Adipocyte (in vitro differentiated cells): ENCODE measurements around the gene STK32A.

ENCODE experiments used
- DNase-seq: peaks from one replicate; pipeline ENCODE4 v3.0.0-alpha.2; 2015; ENCODE audit warnings: low read depth
- H3K27me3 ChIP-seq: replicated peaks from 2 replicates; pipeline ENCODE4 v1.7.0; 2013; ENCODE audit warnings: mild to moderate bottlenecking, low read length, moderate library complexity; ENCODE audit not compliant: control insufficient read depth, insufficient read depth
- H3K36me3 ChIP-seq: 2 replicates; pipeline ENCODE4 v1.7.0; 2013; ENCODE audit warnings: low read length, mild to moderate bottlenecking, moderate library complexity; ENCODE audit not compliant: control insufficient read depth, insufficient read depth, severe bottlenecking
- H3K4me1 ChIP-seq: 2 replicates; pipeline ENCODE4 v1.7.0; 2013; ENCODE audit warnings: mild to moderate bottlenecking, low read length, moderate library complexity; ENCODE audit not compliant: control insufficient read depth, insufficient read depth
- H3K4me3 ChIP-seq: 2 replicates; pipeline ENCODE4 v1.7.0; 2013; ENCODE audit warnings: mild to moderate bottlenecking, low read length, moderate library complexity
- H3K9ac ChIP-seq: 2 replicates; pipeline ENCODE4 v1.7.0; 2013; ENCODE audit warnings: mild to moderate bottlenecking, low read length, moderate library complexity
- H3K9me3 ChIP-seq: 2 replicates; pipeline ENCODE4 v1.7.0; 2013; ENCODE audit warnings: mild to moderate bottlenecking, low read length, moderate library complexity; ENCODE audit not compliant: control insufficient read depth

STK32A gene

DNA sequence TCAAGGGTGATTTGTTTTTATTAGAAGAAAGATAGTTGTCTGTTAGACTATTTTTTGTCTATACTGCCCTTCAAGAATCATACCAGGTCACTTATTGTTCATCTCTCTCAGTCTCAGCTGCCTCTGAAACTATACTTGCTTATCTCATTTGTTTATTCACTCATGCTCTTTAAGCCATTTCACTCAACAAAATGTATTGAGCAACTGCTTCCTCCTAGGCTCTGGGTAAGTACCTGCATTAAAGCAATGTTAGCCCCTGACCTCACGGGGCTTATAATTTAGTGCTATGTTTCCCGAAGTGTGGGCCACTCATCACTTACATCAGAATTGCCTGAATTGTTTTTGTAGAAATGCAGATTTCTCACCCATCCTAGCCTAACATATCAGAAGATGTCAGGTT lies 174.2 kb downstream of the STK32A start:
- Histone ChIP-seq H3K4me1 (peaks cover 60% of the 10 kb centered on the region), H3K9me3 (no peaks in the 10 kb centered on the region), H3K36me3 (no peaks in the 10 kb centered on the region), H3K27me3 (no peaks in the 10 kb centered on the region), H3K4me3 (no peak overlapping the region), H3K9ac (no peak overlapping the region)
- DNase-seq: no peak

DNA sequence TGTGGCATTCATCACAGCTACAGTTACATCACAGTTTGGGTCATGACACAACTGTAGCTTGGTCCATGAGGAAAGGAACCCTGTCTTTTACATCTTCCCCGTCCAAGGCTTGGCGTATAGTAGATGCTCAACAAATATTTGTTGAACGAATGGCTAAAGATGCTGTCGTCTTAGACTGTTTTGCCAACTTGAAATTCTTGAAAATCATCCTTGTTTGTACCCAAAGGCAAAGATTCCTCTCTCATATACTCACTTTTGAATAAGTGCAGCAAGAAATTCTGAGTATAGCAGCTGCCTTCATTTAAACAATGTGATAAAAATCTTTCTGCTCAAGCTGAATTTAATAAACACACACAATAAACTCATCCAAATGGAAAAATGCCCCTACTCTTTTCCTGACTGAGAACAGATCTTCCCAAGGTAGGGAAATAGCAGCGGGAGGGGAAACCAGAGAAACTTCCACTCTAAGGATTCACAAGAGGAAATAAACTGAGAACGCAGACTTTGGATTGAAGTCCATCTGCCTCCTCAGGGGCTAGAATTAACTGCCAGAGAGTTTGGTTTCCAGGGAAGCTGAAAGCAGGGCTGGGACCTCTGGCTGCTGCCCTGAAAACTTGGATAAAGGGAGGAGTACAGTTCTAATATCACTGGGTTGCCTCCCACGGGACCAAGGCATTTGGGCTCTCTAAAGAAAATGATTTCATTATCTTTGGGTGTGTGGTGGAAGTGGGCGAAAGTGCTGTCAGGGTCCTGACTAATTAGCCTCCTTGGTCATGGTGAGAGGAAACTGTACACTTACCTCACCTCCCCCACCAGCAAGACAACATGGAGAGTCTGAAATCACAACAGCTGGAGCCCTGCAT lies 175.9 kb downstream of the STK32A start:
- peaks cover 52% of the 10 kb centered on the region for H3K4me1 ChIP-seq
- no peak overlapping the region for H3K4me3 ChIP-seq
- H3K36me3 ChIP-seq: no peaks in the 10 kb centered on the region
- no peaks in the 10 kb centered on the region for H3K9me3 ChIP-seq
- H3K27me3 ChIP-seq: no peaks in the 10 kb centered on the region
- no peak overlapping the region for H3K9ac ChIP-seq
- DNase-seq: peak; percentile 25

GRCh38 chr5:147411359-147412319 lies 176.8 kb downstream of the STK32A start:
- Histone ChIP-seq H3K36me3 (no peaks in the 10 kb centered on the region), H3K4me1 (peaks cover 51% of the 10 kb centered on the region), H3K27me3 (no peaks in the 10 kb centered on the region), H3K9me3 (no peaks in the 10 kb centered on the region), H3K4me3 (no peak overlapping the region), H3K9ac (no peak overlapping the region)
- DNase-seq: no peak

- Histone ChIP-seq H3K36me3 (no peaks in the 10 kb centered on the region), H3K9ac (no peak overlapping the region), H3K4me1 (peaks cover 55% of the 10 kb centered on the region), H3K27me3 (no peaks in the 10 kb centered on the region), H3K9me3 (no peaks in the 10 kb centered on the region), H3K4me3 (no peak overlapping the region)
- DNase-seq: no peak
Observed at GRCh38 chr5:147412561-147412960, 177.7 kb downstream of the STK32A start.

GRCh38 chr5:147413266-147413665 lies 178.4 kb downstream of the STK32A start:
- Histone ChIP-seq H3K27me3 (no peaks in the 10 kb centered on the region), H3K36me3 (no peaks in the 10 kb centered on the region), H3K4me1 (peaks cover 62% of the 10 kb centered on the region), H3K9ac (no peak overlapping the region), H3K4me3 (no peak overlapping the region), H3K9me3 (no peaks in the 10 kb centered on the region)
- no peak for DNase-seq

DNA sequence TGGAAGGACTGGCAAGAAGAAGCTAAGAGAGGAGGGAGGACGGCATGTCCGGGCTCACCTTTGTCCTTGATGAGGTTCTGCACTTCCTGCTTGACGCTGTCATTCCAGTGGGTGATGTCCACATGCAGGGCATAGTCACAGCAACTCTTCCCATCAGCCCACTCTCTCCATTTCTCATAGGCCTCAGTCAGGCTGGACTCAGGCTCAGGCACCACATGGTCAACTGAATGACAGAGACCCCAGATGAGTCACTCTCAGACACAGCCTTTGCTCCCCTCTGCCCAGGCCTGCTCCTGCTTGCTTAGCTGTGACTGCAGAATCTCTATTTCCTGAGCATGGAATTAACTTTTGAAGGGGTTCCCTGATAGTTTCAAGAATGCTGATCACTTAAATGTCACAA lies 180.8 kb downstream of the STK32A start:
- peaks cover 60% of the 10 kb centered on the region for H3K4me1 ChIP-seq
- no peak overlapping the region for H3K9ac ChIP-seq
- H3K9me3 ChIP-seq: no peaks in the 10 kb centered on the region
- H3K27me3 ChIP-seq: no peaks in the 10 kb centered on the region
- H3K36me3 ChIP-seq: no peaks in the 10 kb centered on the region
- DNase-seq: no peak
- no peak overlapping the region for H3K4me3 ChIP-seq

GRCh38 chr5:147417135-147417813 lies 182.4 kb downstream of the STK32A start:
- peaks cover 44% of the 10 kb centered on the region for H3K4me1 ChIP-seq
- H3K9me3 ChIP-seq: no peaks in the 10 kb centered on the region
- peak overlapping the region; percentile 46 for H3K9ac ChIP-seq
- no peaks in the 10 kb centered on the region for H3K27me3 ChIP-seq
- H3K36me3 ChIP-seq: no peaks in the 10 kb centered on the region
- peak; percentile 34 for DNase-seq
- peak overlapping the region; percentile 66 for H3K4me3 ChIP-seq

GRCh38 chr5:147418613-147419012 lies 183.8 kb downstream of the STK32A start:
- Histone ChIP-seq H3K4me1 (peaks cover 36% of the 10 kb centered on the region), H3K9ac (no peak overlapping the region), H3K27me3 (no peaks in the 10 kb centered on the region), H3K4me3 (no peak overlapping the region), H3K9me3 (no peaks in the 10 kb centered on the region), H3K36me3 (no peaks in the 10 kb centered on the region)
- no peak for DNase-seq

GRCh38 chr5:147426640-147427327 lies 192.0 kb downstream of the STK32A start:
- H3K27me3 ChIP-seq: no peaks in the 10 kb centered on the region
- no peaks in the 10 kb centered on the region for H3K36me3 ChIP-seq

GRCh38 chr5:147427521-147428401 lies 192.9 kb downstream of the STK32A start:
- H3K36me3 ChIP-seq: no peaks in the 10 kb centered on the region
- no peaks in the 10 kb centered on the region for H3K27me3 ChIP-seq
- H3K4me1 ChIP-seq: peaks cover 24% of the 10 kb centered on the region
- peak; percentile 58 for DNase-seq
- H3K9ac ChIP-seq: no peak overlapping the region
- no peaks in the 10 kb centered on the region for H3K9me3 ChIP-seq
- no peak overlapping the region for H3K4me3 ChIP-seq

More at GRCh38 chr5:147426640-147427327, 192.0 kb downstream of the STK32A start:
- DNase-seq: peak; percentile 62
- H3K9ac ChIP-seq: no peak overlapping the region
- no peak overlapping the region for H3K4me3 ChIP-seq
- H3K4me1 ChIP-seq: peaks cover 24% of the 10 kb centered on the region
- no peaks in the 10 kb centered on the region for H3K9me3 ChIP-seq
